Peyer's patch (tissue), 4 donors: Measurements from ENCODE around the gene ZFX.

Experiments used
- CTCF ChIP-seq, 6 experiments: fragments of 450-650 bp in 4 of 6; fragments of 200-600 bp in 2 of 6; sonication (generic) in 1 of 6; IDR thresholded peaks; one replicate each; pipeline ENCODE4 v1.5.1; 2017 to 2019; ENCODE audit warnings: antibody characterized with exemption in 6 of 6, mild to moderate bottlenecking in 3 of 6, moderate library complexity in 1 of 6
- POLR2A ChIP-seq, 2 donors: fragments of 450-650 bp; IDR thresholded peaks; one replicate each; pipeline ENCODE4 v1.5.1; 2017; ENCODE audit warnings: antibody characterized with exemption in 2 of 2, mild to moderate bottlenecking in 2 of 2, moderate library complexity in 2 of 2

GRCh38 chrX:24216827-24217226 is 67.3 kb downstream of the ZFX start:
- TF ChIP-seq POLR2A (IDR thresholded peaks at IDR 0.05), result no peak
- no peak for TF ChIP-seq CTCF (IDR thresholded peaks at IDR 0.05)
